Activated CD4-positive, CD25-positive, alpha-beta regulatory T cell treated with anti-CD3 and anti-CD28 coated beads, Interleukin-2, amount 50 U/mL, for 72 hours (primary cell): Measurements from ENCODE around the gene GRIK4.
"Not testable (repeated sequence)": the region's sequence is repeated elsewhere in the genome, so short reads cannot be mapped to it uniquely, and the experiment has no call there.

Experiments
- DNase-seq: peaks from one replicate; pipeline ENCODE4 v3.0.0; 2021

Gene GRIK4

DNA sequence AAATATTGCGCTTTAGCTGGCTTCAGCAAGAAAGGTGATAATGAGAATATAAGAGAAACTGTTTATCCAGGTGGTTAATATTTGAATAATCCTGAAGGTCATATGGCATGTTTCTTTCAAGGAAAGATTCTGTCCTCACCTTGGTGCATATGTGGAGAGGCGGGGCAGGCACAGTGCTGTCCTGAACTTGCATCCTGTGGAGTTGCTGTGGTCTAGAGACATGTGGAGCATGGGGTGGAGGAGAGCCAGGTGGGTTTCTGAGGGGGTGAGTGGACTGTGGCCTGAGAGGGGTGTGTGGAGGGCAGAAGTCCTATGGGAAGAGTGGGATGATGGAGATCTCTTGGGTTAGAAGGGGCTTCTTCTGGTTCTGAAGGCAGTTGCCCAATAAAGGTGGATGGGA, 65.5 kb downstream of the GRIK4 start:
- no peak for DNase-seq

DNA sequence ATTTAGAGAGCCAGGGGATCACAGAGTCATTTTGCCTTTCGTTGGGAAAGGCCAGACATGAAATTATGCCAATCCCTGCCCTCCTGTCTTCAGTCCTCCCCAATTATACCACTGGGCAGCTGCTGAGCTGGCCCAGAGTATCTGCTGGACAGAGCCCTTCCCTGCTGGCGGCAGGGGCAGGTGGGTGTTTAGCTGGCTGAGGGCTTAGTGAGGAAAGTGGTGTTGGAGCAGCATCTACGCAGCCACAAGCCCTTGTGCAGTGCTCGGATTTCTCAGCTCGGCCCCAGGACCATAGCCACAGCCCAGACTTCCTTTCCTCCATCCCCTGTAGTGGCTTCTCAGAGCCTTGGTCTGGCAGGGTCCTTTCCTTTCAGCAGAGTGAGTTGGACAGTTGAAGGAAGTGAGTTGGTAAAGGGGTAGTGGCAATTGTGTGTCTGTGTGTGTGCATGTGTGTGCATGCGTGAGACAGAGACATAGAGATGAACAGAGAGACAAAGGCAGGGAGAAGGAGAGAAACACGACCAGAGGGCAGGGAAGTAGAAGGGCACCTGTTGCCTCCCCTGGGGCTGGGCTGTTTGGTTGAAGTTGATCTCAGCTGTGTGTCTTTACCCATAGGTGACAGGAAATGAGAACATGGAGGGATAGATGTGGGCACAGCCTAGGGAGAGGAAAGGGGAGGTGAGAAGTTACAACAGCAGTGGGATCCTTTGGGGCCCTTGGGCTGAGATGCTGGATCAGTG, 66.2 kb downstream of the GRIK4 start:
- no peak for DNase-seq

DNA sequence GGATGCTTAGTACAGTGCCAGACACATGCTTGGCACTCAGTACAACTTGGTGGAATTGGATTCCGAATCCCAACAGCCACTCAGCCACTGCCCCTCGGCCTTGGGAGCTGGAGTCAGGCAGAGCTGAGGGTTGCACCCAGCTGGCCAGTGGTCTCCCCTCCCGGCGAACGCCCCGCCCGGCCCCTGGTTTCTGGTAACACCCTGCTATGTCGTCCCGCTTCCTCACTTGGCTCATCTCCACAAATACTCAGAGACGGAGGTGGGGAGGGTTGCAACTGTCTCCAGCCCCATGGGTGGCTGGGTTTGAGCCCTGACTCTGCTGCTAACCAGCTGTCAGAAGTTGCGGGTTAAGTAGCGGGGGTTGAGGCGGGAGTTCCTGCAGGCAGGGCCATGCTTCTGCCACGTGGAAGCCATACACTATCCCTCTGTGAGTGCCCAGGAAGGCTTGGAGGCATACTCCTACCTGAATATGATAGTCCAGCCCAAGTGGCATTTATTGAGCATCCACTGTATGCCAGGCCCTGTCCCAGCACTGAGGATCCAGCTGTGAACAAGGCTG, 67.1 kb downstream of the GRIK4 start:
- DNase-seq: no peak

DNA sequence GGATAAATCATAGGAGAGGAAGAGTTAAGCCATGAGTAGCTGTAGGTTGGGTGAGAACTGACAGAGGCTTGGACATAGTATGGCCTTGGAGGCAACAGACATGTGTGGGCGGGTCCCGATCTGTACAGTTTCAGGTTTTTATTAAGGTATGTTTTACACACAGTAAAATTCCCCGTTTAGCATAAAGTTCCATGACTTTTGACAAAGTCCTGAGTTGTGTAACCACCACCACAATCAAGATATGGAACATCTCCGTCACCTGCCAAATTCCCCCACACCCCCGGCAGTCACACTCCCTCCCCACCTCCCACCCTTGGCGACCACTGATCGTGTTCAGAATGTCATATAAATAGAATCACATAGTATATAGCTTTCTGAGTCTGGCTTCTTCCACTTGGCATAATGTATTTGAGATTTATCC, 68.1 kb downstream of the GRIK4 start:
- DNase-seq: no peak

DNA sequence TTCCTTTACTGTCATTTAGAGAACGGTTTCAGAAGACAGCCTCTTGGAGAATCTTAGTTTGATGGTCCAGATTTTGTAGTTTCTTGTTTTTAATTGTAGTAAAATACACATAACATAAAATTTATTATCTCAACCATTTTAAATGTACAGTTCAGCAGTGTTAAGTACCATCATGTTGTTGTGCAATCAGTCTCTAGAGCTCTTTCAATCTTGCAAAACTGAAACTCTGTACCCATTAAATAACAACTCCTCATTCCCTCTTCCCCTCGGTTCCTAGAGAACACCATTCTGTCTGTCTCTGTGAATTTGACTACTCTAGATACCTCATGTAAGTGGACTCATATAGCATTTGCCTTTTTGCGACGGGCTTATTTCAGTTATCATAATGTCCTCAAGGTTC, 69.8 kb downstream of the GRIK4 start:
- no peak for DNase-seq

DNA sequence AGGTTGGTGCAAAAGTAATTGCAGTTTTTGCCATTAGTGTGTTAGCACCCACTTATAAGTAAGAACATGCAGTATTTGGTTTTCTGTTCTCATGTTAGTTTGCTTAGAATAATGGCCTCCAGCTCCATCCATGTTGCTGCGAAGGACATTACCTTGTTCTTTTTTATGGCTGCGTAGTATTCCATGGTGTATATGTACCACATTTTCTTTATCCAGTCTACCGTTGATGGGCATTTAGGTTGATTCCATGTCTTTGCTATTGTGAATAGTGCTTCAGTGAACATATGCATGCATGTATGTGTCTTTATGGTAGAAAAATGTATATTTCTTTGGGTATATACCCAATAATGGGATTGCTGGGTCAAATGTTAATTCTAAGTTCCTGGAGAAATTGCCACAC, 71.0 kb downstream of the GRIK4 start:
- not testable (repeated sequence) for DNase-seq

DNA sequence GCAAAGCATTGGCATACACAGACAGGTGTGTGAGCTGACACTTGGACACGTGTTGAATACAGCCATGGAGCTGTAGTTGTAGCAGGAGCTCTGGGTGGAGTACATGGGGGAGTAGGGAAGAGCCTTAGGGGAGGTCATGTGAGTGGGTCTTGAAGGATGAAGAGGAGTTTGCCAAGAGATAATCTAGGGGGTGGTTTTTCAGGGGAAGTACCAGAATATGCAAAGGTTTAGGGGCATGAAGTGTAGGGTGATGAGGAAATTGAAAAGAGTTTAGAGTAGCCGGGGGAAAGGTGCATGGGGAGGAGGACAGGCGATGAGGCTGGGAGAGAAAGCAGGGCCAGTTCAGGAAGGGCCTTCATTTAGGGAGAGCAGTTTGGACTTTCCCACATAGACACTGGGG, 74.5 kb downstream of the GRIK4 start:
- no peak for DNase-seq

DNA sequence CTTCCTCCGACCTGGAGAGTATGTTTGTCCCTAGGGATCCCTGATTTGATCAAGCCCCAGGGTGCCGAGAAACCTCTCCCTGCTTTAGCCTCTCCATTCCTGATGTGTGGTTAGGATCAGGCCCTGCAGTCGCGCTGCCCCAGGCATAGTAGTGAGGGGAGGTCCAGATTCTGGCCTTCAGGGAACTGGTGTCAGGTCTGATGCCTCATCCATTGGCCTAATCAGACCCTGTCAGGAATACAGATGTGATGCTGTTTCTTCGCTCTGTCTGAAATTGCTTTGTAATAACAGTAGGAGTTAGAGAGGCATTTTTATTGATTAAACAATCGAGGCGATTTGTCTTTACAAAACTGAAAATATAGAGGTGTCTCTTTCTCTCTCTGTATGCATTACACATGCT, 75.2 kb downstream of the GRIK4 start:
- DNase-seq: no peak

DNA sequence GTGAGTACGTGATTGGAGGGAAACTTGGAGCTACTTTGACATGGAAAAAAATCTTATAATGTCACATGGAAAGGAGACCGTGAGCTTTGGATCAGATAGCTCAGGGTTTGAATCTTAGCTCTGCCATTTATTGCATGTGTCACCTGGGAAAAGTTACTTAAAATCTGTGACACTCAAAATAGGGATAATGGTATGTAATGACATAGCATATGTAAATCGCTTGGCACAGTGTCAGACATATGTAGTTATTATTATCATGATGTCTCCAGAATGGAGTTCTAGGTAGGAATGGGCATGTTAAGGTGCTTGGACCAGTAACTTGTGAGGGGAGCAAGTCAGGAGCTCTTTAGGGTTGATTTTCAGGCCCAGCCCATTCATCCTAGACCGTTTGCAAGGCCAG, 75.8 kb downstream of the GRIK4 start:
- no peak for DNase-seq

DNA sequence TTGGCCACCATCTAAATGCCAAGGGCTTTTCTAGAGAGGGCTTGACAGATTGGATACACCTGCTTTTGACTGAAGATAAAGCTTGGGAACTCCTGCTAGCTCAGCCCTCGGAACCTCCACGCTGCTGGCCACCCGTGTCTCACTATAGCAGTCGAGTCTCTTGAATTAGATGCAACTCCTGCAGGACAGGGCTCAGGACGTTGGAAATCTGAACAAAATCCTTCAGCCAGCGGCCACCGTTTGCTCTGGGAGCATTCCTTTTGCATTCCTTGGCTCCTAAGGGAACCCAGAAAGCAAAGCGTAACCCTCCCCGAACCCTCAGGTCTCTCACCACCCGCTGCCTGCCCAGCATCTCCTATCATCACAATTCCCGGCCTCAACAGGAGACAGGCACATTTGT, 77.8 kb downstream of the GRIK4 start:
- no peak for DNase-seq

DNA sequence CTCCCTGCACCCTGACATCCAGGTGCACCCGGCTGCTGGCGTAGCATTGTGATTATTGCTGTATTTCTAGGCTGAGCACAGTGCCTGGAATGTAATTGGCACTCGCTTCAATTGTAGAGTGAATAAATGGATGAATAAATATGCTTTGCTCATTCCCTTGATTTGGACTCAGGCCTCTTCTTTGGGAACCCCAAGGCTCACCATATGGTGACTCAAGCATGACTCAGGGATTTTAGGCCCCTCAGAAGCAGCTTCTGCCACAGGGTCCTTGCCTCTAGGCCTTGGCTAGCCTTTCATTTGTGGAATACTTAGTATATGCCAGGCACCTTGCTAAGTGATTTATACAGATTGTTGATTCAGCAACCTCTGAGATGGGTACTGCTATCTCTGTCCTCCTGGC, 78.9 kb downstream of the GRIK4 start:
- no peak for DNase-seq

DNA sequence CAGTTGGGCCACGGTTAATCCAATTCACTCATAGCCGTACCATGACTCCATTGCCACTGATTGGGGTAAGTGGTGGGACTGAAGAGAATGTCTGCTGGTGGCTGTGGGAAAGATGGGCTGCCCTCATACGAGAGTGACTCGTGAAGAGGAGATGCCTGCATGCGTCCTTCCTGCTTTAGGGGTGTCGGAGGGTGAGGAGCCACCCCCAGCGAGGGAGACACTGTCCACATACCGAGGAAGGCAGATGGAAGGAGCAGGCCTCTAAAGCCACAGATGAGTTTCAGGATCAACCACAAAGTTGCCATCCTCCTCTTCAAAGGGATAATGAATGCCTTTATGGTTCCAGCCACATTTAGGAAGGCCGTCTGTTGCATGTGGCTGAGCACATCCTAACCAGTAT, 83.2 kb downstream of the GRIK4 start:
- no peak for DNase-seq

DNA sequence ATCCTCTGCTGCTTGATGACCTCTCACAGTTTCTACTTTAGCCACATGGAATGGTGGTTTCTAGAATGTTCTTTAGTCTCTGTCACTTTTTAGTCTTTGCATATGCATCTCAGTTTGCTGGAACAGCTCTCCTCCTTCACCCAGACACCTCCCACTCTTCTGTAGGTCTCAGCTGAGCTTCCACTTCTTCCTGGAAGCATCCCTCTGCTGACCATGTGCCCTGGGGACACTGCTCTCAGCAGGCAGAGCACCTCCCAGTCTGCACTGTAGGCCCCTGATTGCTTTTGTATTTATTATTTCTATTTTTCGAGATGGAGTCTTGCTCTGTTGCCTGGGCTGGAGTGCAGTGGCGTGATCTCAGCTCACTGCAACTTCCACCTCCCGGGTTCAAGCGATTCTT, 84.0 kb downstream of the GRIK4 start:
- no peak for DNase-seq

DNA sequence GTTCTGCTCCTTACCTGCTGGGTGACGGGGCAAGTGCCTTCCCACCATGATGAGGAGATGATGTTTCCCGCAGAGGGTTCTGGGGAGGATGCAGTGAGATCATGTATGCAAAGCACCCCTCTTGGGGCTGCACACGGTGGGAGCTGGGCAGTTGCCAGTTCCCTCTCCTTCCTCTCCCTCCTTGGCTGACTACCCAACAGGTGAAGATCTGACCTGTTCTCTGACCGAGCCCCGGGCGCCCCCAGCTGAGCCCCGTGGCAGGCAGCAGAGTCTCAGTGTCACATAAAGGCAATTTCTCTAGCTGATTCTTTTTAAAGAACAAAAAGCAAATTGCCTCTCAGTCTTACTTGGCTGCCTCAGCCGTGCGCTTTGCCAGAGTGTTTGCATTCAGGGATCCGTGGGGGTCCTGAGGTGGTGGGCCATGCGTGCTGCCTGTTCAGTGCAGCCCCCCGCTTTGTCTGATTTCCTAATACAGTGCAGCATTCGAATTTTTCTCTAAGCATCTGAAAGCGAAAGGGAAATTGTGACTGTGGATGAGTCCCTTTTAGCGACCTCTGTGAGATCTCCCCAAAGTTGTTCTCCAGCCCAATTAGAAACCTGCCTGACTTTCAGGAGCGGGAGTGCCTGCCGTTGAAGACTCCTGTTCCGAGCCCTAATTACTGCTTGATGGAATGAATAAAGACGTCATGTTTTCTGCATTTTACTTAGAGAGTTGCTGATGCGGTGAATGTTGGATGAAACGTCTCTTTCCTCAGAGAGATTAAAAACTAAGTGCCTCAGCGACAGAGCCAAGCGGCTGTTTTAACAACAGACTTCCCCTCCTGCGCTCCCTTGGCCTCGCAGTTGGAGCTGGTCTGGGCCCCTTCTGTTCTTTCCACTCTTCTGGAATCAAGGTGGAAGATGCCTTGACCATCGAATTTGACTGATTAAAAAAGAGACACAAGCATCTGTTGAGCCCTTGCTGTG, 86.0 kb downstream of the GRIK4 start:
- no peak for DNase-seq

DNA sequence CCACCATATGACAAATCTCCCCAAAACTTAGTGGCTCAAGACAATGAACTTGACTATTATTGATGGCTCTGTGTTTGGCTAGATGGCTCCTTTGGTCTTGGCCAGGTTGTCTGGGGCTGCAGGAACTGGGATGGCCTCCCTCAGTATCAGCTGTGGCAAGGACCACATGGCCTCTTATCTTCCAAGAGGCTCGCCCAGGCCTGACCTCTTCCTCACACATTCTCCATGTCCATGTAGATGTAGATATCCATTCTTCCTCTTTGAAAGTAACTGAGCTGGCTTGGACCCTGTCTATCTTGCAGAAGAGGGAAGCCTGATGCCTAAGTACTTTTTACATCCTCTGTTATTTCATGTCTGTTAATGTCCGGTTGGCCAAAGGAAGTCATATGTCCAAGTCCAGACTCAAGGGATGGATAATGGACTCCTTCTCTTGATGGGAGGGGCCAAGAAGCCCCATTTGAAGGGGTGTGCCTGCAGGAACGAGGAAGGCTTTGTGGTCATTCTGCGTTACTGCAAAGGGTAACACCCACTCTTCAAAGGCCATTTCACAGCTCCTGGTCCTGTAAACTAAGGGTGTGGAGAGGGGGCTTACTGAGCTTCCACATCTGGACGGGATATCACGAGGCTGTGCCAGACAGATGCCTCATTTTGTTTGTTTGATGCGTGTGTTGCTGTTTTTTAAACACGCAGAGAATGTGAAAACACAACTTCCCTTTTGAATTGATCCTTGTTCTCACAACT, 87.1 kb downstream of the GRIK4 start:
- no peak for DNase-seq

DNA sequence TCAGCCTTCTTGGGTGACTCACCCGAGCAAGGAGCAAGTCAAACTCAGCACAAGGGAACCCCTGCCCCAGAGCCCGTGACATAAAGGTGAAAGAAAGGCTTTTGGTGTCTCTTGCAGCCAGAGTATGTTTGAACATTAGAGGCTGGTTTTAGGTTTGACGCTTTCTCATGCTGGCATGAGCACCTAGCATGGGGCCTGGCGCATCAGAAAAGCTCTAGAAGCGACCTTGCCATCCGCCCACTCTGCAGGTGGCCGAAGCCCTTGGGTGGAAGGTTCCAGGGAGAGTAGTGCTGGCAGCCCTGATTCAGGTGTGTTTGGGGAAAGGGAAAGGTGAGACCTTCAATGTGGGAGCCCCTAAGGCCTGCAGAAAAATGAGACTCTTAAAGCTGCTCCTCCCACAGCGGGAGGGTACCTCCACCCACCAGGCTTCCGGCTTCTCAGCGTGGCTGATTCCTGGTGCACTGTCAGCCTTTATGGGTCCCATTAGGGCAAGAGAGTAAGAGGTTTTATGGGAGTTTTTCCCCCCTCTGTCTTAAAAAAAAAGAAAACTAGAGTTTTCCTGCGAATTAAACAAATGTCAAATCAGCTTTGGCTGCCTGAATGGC, 88.4 kb downstream of the GRIK4 start:
- no peak for DNase-seq

DNA sequence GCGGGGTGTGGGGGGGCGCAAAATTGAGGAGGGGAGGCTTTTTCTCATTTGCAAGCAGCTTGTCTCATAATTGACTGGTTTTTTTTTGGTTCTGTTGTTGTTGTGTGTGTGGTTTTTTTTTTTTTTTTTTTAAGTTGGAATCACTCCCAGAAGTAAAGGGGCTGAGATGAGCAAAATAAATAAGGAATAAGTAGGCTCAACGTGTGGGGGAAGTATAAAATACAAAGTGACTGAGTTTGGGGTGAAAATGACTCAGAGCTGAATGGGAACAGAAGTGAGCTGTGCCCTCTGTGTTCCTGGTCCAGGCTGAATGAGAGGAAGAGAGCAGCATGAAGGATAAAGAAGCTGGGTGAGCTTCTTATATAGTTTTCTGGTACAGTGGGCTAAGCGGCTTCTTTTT, 90.0 kb downstream of the GRIK4 start:
- no peak for DNase-seq

DNA sequence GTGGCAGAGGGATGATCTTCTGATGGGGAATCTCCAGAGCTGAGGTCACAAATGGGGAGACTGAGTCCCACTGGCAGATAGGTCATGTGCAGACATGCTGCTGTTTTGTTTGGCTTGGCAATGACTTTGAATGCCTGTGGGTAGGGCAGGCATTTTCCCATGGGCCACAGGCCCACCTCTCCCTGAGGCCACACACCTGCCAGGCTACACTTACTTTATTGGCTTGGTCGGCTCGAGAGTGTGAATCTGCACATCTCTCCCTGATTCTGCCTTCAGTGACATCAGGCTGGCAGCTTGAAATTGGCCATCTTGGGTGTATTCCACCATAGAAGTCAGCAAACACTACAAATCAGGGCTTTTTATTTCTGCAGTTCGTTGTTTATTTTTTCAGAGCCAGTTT, 91.5 kb downstream of the GRIK4 start:
- no peak for DNase-seq

DNA sequence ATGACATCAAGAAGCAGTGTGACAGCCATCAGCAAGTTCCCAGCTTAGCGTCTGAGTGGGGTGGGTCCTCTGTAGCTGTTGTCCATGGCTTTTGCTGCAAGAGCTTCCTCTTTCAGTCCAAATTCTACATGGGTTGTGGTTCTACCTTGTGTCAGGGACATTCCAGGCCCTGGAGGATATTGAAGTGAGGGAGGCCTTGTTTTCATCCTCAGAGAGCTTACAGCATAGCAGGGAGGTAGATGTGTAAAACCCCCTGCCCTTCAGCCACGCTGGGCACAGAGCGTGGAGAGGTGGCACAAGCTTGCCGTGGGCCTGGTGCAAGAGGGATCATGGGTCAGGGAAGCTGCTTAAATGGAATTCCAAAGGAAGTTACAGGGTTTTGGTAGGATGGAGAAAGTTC, 93.9 kb downstream of the GRIK4 start:
- no peak for DNase-seq

DNA sequence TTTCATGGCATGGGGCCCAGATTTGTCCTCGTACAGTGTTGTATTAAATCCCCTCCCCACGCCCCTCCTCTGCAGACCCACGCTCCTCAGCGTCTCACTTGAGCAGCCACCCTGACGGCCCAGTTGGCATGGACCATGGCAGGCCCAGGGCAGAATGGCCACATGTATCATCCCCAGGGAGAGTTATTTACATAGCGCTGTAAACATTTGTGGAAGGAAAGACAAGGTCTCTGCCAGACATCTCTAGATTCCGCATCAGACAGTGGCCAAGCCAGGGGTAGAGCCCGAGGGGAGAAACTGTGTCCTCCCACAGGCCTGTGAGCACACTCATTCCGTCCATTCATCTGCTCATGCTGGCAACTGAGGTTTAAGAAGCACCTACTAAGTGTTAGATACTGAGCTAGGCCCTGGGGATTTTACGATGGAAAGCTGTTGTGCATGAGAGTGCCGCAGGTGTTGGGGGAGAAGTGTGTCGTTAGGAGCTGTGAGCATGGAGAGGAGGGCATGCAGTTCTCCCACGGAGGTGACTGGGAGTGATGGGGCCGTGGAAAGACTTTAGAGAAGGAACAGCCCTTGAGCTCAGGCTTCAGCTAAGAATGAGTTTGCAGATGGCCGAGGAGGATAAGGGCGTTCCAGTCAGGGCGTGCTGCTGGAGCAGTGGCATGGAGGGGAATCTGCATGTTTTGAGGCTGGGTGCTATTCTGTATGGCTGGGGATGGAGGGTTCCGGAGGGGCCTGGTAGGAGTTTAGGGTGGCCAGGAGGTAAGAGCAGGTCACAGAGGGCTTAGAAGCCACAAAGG, 94.9 kb downstream of the GRIK4 start:
- DNase-seq: no peak

DNA sequence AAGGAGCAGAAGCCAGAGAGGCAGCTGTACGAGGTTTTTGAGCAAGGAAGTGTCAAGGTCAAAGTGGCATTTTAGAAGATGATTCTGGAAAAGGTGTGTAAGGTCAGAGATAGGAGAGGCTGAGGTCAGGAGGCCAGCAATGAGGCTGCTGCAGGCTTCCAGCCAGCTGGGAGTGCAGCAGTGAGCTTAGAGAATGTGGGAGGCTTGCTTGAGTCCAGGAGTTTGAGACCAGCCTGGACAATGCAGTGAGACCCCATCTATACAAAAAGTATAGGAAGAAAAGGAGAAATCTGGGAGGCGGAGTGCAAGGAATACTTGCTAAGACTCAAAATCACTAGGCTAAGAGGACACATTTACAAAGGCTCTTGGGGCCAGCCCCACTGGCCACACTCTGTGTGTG, 96.5 kb downstream of the GRIK4 start:
- no peak for DNase-seq

DNA sequence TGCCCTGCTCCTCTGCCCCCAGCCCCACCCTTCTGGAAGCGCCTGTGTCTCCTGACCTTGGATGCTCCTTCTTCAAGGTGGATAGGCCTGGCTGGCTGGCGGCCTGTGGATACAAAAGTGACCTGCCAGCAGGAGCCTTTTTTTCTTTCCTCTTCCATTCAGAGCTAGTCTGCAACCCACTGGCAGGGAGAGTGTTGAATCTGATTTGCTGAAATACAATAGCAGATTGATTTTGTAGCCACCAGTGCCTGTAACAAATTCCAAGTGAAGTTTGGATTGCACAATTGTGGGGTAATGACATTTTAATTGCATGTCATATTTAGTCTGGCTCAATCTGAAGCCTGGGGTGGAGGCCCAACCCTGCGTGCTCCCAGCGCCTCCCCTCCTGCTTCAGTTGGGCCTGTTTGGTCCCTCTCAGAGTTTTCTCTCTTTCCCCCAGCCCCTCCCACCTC, 97.2 kb downstream of the GRIK4 start:
- no peak for DNase-seq
